ENCODE results near the gene EHF.
"Not testable (repeated sequence)": the region's sequence is repeated elsewhere in the genome, so short reads cannot be mapped to it uniquely, and the experiment has no call there.

Gene EHF

DNA sequence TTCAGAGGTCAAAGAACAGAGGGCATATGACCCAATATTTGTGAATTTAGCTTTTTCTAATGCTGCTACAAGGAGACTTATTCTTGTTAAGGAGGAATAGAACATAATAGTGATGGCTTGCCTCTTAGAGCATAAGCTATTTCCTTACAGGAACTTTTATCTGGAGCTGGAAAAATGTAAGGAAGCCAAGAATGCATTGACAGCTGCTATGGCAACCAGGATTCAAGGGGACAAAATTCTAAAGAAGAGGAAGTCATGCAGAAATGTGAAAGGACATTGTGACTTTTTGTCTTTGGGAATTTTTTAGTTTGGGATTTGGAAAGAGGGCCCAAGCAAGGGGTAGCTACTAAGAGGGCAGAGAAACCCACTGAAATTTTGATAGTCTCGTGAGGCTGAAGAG, 51.1 kb downstream of the EHF start:
- DNase-seq, result no peak

DNA sequence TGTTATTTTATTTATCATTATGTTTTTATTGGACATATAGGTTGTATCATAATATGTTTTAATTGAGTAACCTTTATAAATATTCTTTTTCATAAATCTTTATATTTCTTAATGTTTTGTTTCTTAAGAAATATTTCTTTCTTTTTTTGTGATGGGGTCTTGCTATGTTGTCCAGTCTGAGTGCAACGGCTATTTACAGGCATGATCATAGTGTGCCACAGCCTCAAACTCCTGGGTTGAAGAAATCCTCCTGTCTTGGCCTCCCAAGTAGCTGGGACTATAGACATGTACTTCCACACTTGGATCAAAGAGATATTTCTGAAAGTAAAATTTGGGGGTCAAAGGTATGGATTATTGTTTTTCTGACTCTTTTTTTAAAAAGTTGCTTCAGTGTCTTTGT, 53.1 kb downstream of the EHF start:
- DNase-seq, result no peak

DNA sequence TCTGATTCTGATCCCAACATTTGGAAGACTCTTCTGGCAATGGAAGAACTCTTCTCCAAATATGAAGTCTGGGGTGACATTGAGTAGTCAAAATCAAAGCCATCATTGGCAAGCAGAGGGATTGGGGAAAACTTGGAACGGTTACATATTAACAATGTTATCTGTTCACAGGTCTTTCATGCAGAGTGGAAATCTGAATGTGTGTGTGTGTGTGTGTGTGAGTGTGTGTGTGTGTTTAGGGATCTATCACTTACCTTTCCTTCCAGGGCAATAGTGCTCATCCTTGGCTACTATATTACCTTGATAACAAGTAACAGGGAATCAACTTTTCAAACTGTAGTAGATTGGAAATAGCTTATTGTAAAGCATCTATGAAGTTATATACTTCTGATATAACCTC, 55.3 kb downstream of the EHF start:
- no peak for DNase-seq

DNA sequence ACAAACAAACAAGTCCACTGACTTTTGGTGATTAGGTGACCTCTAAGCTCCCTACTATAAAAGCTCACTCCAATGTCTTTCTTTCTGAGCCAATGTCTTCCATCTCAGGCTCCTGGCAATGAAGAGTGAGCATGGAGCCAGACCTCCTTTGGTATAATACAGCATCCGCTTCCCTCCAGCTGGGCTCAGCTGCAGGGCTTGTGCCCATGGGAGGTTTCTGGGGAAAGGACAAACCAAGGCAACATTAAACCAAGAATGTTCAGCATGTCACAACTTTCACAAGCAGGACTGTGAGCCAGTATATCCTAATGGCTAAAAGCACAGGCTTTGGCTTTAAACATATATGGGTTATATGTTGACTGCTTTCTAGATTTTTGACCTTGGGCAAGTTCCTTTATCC, 58.8 kb downstream of the EHF start:
- DNase-seq, result no peak

DNA sequence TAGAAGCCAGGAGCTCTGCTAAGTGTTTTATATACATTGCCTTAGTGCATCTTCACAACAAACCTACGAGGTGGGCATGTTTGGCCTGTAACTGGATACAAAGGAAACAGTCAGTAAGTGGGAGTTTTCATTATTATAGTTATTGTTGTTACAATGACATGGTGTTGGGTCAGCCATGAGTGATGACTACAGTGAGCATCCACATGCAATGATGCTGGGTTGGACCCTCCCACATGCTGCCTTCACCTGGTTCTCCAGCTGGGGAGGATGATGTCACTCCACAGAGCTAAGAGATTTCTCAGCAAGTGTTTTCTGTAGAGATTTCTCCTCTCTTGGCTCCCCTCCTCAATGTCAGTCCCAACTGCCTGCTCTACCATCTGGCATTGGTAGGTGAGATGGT, 59.3 kb downstream of the EHF start:
- no peak for DNase-seq

DNA sequence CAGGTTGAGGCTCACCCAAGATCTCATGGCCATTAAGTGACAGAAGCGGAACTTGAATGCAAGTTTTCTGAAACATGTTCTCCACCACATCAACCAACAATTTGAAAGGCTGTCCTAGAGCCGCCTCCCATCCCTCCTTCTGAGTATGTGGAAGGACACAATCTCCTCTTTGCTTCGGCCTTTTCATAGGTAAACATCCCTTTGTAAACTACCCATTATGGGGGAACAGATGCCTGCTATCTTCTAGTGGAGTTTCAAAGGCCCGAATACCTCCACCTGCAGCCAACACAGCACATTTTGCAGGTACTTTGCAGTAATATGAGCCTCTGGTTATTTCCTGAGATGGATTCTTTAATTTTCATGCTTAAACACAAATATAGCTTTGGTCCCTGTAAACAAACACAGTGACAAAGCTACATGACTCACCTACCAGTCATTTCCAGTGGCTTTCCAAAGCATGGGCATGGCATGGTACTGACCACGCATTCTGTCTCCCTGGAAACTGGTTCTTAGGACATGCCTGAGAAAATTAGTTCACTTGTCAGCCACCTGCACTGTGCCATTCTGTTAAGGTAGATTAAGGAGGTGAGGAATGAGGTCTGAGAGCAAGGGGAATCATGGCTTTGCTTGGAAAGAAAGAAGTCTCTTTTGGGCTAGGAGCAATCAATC, 60.2 kb downstream of the EHF start:
- DNase-seq, result no peak

DNA sequence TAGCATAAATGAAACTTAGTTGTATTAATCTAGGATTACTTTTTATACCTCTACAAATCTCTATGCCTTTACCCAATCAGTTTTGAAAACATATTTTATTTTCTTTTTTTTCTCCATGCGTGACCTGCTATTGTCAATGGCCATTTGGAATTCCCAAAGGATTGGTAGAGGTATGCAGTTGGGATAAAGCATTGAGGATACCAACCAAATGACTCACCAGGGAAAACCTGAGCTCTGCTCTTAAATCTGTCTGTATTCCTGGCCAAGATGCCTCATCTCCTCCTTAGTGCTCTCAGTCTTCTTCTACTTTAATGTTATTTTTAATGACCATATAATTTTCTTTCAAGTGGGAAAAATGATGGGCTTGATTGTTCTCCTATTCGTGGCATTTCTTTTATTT, 61.9 kb downstream of the EHF start:
- no peak for DNase-seq

DNA sequence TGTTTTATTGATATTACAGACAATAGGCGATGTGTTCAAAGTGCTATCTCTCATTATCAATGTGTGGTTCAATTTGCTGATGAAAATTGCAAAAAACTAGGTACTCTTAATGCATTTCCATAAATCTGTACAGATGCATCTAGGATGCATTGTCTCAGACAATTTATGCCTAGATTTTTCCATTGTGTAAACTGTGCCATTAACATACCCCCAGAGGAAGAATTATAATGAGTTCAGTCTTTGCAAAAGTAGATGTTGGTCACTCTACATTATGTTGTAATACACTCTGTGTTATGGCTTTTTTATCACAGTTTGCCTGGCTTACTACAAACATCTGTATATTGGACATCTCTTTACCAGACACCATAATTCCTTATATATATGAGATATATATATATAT, 62.5 kb downstream of the EHF start:
- DNase-seq, result no peak

DNA sequence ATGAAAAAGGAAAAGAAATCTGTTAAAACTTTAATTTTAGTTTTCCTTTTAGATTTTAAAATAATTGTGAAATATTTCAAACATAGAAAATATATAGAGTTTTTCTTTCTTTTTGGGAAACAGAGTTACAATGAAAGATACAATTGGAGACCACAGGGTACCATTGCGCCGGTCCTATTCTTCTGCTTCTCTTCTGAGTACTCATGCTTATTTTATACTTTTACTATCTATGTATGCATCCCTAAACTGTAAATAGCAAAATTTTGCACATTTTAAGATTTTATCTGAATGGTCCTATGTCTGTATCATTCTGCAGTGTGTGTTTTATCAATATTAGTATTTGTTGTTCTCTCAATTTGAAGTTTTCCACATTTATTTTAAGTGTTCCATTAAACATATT, 65.0 kb downstream of the EHF start:
- DNase-seq, result no peak

DNA sequence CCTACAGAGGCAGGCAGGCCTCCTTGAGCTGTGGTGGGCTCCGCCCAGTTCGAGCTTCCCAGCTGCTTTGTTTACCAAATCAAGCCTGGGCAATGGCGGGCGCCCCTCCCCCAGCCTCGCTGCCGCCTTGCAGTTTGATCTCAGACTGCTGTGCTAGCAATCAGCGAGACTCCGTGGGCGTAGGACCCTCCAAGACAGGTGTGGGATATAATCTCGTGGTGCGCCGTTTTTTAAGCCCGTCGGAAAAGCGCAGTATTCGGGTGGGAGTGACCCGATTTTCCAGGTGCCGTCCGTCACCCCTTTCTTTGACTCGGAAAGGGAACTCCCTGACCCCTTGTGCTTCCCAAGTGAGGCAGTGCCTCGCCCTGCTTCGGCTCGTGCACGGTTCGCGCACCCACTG, 71.4 kb downstream of the EHF start:
- not testable (repeated sequence) for DNase-seq

DNA sequence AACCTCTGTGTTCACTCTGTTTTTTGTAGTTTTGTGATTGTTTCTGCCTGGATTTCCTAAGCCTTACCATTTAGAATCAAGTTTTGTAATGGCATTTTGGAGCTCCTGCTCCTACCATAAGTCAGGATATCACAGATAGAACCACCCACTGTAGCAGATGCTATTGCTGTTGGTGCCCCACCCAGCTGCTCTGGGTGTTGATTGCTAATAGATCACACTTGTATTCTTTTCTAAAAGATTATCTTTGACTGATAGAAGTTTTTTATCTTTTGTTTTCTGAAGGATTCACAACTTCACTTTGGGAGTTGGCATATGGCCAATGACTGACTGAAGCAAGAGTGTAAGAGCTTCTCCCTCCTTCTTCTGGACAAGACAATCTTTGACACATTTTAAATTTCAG, 76.0 kb downstream of the EHF start:
- DNase-seq, result no peak

DNA sequence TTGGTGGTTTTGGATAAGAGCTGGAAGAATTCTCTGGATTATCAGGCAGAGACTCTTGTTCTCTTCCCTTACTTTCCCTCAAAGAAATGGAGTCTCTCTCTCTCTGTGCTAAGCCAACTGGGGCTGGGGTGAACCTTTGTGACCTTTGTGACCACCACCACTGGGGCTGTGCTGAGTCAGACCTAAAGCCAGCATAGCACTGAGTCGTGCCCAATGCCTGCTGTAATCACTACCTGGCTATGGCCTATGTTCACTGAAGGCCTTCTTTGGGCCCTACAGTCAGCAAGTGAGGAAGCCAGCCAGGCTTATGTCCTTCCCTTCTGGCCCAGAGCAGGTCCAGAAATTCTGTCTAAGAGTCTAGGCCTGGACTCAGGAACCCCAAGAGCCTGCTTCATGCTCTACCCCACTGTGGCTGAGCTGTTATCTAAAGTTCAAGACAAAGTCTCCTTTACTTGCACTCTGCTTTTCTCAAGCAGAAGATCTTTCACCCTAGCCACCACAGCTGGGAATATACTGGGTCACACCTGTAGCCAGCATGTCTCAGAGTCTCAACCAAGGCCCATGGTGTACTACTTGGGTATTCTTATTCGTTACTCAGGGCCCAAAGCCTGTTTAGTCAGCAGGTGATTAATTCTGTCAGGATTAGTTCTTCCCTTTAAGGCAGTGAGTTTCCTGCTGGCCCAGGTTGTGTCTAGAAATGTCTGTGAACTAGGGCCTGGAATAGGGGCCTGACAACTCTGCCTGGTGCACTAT, 86.0 kb downstream of the EHF start:
- no peak for DNase-seq

DNA sequence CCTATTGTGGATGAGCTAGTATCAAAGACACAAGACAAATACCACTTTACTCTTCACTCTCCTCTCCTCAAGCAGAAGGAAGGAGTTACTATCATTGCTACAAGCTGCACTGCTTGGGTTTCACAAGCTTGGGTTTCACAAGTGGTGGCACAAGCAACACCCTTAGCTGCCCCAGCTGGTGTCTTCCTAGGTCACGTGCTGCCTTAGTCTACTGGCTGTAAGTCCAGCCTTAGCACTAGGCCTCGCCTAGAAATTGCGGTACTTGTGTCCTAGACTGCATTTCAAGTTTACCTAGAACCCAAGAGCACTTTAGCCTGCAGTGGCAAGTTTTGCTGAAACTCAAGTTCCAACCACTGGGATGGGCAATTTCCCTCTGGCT, 86.6 kb downstream of the EHF start:
- DNase-seq, result no peak

All from hippocampal formation (tissue), 2 donors.